Suppressor macrophage (primary cell): Measurements from ENCODE around the gene TULP1.
A peak's percentile ranks its signal among the peaks of the same experiment; 100 is the strongest.
"Not testable (repeated sequence)": the region's sequence is repeated elsewhere in the genome, so short reads cannot be mapped to it uniquely, and the experiment has no call there.

ENCODE experiments used
- DNase-seq, 4 experiments: peaks; one replicate each; pipeline ENCODE4 v3.0.0-alpha.2; 2020 to 2022

TULP1 gene

DNA sequence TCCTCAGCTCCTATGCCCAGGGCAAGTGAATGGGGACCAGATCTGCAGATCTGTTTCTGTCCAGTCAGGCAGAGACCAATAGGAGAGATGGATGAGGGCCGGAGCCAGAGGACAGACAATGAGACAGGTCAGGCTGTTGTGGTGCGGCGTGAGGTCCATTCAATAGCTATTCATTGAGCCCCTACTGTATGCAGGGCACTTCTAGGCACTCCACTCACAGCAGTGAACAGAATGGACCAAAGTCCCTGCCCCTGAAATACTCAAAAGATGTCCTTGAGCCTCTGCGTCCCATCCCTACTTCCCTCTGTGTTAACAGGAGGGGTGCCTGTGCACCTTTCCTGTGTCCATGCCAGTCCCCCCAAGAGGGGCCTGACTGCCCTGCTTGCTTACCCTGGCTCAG, 8.5 kb upstream of the TULP1 start:
- DNase-seq = no peak

DNA sequence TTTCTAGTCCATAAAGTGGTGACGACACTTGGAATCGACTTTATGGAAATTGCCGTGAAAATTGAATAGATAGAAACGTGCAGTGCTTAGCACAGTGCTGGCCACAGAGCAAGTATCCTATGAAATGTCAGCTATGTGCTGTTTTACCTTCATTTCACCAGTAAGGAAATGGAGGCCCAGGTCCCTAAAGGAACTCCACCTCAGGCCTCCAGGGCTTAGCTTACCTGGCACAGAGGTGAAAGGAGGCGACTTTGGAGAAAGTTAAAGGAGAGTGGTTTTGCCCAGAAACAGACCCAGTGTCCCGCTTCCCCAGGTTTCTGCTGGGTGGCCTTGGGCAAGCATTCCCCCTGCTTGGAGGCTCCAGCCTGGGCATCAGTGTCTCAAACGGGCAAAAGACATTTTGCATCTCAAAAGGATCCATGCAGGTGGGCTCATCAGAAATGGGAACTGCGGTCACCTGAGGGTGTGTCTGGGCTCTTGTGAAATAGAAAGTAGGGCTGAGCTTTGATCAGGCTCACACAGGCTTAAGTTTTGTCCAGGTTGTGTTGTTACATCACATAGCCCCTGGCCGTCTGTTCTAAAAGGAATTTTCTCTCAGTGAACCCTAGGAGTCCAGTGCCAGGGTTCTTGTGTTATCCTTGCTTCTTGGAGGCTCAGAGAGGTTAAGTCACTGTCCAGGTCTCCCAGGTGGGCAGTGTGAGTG, 6.8 kb upstream of the TULP1 start:
- DNase-seq = no peak

DNA sequence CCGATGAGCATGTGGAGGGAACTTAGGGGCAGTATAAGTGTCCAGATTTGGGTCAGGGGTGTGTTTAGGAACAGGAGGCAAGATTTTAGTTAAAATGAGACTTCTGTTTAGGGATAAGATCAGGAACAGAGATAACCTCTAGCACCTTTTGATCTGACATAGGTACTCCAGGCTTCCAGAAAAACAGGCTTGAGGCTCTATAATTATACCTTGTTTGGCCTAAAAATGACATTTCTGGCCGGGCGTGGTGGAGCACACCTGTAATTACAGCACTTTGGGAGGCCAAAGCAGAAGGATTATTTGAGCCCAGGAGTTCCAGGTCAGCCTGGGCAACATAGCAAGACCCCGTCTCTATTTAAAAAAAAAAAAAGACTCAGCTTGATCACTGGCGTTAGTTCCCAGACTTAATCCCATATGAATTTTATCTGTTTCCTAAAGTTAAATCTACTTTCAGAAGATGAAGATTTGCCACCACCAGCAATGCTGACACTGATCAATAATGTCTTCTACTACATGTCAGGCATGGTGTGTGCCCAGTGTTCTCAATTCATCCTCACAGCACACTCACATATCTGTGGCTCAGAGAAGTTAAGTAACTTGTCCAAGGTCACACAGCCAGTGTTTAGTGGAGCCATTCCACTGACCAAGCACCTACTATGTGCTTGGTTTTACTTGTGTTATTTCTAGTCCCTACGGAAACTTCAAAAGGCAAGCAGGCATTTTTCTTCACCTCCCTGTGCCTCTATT, 6.0 kb upstream of the TULP1 start:
- no peak for DNase-seq

DNA sequence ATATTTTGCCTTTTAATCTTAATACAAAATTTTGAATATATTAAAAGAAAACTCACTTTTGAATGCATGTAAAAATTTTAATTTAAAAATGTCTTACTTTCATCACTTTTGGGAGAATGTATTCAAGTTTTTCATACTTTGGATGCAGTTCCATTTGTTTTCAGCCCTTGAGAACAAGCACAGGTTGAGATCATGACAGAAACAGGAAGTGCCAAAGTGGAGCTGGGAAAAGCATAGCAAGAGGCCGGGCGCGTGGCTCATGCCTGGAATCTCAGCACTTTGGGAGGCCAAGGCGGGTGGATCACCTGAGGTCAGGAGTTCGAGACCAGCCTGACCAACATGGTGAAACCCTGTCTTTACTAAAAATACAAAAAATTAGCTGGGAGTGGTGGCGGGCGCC, 5.3 kb upstream of the TULP1 start:
- DNase-seq = peak in 1 of 4 experiments; percentile 36

DNA sequence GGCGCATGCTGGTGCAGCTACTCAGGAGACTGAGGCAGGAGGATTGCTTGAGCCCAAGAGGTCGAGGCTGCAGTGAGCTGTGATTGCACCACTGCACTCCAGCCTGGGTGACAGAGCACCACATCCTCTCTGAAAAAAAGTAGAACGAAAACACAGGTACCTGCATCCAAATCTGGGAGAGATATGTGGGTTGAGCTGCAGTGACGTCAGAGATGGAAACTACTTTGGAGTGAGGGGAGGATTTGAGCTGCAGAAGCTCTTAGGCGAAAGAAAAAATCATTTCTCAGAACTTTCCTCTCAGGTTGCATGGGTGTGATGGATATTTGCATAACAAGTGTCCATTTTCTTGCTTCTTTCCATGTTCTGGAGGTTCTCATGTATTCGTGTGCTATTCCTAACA, 4.0 kb upstream of the TULP1 start:
- no peak for DNase-seq

DNA sequence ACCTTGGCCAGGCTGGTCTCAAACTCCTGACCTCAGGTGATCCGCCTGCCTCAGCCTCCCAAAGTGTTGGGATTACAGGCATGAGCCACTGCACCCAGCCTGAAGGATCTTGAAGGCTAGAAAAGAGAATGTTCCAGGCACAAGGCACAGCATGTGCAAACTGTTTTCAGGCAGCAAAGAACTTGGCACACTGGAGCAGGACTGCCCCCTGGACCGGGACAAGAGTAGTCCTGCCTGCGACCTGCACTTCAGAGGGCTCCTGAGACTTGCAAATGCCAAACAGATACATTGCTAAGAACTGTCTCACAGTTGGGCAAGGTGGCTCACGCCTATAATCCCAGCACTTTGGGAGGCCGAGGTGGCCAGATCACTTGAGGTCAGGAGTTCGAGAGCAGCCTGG, 3.2 kb upstream of the TULP1 start:
- DNase-seq = not testable (repeated sequence)

DNA sequence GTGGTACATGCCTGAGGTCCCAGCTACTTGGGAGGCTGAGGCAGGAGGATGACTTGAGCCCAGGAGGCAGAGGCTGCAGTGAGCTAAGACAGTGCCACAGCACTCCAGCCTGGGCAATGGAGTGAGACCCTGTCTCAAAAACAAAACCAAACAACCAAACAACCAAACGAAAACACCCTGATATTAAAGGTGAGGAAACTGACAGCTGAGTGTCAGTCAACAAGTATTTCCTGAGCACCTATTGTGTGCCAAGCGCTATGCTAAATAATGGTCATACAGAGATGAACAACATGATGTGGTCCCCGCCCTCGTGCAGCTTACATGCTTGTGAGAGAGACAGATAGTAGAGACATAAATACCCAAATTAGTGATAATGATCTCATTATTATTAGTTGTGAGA, 1.9 kb upstream of the TULP1 start:
- DNase-seq = no peak

DNA sequence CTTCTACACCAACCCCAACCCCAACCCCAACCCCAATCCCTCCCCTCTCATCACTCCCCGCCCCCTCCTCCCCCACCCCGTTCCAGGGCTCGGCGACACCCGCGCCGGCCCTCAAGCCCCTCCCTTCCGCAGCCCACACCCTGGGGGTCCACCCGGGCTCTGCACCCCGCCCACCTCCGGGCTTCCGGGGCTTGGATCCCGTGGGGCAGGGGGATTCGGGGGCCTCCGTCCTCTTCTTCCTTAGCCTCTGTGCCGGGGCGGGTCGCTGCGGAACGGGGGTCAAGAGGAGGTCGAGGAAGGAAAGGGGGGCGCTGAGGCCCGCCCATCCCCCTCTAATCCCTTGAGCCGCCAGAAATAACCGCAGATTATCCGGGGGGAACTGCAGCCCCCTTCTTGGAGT, 690 bp downstream of the TULP1 start:
- DNase-seq = no peak

DNA sequence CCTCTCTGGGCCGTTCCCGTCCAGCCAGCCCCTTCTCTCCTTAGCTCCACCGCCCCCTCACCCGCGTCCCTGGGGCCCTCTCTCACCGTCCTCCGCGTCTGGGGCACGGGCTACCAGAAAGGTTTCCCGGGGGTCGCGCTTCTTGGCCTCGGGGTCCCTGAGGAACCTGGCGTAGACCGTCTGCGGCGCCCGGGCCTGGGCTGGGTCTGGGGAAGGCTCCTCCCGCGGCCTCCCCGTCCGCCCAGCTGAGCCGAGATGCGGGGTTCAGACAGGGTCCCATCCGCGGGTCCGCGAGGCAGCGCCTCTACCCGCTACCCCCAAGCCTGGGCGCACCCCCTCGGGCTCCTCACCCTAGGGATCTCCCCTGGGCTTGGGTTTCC, 1.1 kb downstream of the TULP1 start:
- DNase-seq = no peak

DNA sequence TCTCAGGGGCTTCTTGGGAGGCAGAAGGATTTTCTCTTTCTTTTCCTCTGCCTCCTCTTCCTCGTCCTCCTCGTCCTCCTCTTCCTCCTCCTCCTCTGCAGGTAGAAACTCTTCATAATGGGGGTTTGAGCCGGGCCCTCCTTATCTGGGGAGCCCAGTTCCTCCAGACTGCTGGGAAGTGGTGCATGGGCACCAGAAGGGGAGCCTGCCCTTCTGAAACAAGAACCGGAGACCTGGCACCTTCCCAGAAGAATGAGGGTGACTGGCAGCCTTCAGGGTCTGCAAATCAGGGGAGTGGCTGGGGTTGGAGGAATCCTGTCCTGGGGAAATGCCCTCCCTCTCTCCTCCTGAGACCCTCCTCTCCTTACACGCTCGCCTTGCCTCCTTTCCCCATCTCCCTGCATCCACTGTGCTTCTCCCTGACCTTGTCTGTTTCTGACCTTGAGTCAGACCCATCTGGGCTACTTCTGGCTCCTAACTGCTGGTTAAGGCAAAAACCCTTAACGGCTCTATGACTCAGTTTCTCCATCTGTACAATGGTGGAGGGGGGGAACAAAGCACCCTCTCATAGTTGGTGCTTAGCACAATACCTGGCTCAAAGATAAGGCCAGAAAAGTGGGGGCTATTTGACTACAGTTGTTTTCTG, 1.7 kb downstream of the TULP1 start:
- no peak for DNase-seq

DNA sequence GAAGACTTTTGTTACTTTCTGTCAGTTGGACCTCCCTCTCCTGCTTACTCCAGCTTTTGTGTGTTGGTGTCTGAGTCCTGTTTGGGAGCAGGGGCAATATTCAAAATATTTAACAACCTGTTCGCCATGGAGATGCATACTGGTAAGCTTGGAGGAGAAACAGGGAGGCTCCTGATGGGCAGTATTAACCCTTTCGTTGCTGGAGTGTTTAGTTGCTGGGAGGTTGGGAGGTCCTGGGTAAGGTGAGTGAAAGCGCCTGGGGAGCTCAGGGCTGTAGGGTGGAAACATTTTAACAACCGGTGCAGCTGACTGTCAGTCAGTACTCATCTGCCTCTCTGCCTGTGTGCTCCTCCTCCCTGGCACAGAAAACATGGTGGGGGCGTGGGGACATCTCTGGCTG, 4.2 kb downstream of the TULP1 start:
- DNase-seq = no peak

DNA sequence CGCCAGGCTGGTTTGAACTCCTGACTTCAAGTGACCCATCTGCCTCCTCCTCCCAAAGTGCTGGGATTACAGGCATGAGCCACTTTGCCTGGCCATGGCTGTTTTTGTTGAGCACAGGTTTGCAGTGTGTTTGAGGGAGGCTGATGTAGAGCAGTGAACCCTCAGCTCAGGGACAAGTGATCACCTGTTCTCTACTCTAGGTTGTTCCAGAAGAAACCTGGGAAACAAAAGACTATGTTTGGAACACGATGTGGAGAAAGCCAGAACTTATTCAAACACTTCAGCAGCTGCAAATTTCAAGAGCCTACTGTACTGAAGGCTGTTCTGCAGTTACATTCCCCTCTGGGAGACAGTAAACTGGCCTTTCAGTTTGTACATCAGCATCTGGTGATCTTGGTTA, 4.7 kb downstream of the TULP1 start:
- DNase-seq = no peak

DNA sequence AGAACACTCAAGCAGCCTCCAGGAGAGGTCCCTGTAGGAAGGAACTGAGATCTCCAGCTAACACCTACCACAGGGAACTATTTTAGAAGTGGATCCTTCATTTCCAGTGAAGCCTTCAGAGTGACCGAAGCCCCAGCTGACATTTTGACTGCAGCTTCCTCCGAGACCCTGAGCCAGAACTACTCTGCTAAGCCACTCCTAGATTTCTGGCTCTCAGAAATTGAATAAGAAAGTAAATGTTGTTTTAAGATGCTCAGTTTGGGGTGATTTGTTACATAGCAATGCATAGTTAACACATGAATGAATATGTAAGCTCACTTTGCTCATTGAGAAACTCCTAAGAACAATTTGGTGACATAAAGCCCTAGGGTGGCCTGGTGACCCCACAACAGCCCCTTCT, 5.5 kb downstream of the TULP1 start:
- DNase-seq = no peak

DNA sequence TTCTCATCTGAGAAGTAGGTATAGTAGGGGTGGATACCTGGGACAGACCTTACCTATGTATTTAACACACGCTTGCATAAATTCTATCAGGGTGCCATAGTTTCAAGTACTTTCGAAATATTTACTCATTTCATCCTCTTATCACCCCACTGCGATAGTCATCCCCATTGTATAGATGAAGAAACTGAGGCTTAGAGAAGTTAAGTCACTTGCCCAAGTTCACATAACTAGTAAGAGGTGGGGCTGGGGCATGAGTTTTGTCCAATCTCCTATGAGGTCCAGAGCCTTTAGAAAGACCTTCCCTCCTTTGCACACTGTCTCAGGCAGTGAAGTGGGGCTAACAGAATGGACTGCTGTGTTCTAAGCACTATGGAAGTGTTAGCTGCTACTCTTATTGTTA, 6.2 kb downstream of the TULP1 start:
- DNase-seq = no peak

DNA sequence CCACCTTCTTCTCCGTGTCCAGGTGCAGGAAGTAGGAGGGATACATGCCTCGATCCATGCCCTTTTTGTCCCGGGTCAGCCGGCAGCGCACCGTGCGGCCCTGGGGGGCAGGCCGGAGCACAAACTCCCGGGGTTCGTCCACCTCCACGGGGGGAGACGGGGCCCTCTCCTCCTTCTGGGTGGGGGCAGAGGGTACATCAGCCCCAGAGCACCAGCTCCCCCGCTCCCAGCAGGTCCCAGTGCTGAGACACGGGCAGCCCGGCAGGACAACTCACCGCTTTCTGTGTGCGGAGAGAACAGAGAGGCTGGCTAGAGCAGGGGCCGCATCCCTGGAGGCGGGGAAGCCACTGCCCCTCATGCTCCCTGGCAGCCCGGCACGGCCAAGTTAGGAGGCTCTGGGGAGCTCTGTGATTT, 6.7 kb downstream of the TULP1 start:
- no peak for DNase-seq

DNA sequence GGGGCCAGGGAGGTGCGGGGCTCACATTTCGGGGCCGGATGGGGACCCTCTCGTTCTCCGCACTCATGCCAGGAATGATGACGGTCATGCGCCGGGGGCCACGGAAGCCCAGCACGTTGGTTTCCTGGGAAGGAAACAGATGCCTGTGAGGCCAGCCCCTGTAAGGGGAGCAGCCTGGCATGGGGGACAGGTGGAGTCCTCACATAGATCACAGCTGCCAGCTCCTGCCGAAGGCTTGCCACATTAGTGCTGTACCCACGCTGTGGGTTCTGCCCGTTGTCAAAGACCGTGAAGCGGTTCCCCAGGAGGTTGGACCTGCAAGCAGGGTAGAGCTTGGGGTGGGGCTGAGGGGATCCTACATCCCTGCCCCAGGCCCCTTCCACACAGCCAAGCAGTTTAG, 9.2 kb downstream of the TULP1 start:
- no peak for DNase-seq

DNA sequence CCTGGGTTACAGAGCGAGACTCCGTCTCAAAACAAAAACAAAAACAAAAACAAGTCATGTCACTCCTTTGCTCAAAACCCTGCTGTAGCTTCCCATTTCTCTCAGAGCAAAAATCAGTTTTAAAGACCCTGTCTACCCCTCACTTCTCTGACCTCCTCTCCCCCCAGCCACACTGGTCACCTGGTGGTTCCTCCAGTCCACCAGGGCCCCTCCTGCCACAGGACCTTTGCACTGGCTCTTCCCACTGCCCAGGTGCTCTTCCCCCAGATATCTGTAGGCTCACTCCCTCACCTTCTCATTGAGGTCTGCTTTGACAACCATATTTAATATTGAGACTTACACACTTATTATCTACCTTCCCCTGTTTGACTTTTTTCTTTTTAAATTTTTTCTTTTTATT, 10.9 kb downstream of the TULP1 start:
- no peak for DNase-seq

DNA sequence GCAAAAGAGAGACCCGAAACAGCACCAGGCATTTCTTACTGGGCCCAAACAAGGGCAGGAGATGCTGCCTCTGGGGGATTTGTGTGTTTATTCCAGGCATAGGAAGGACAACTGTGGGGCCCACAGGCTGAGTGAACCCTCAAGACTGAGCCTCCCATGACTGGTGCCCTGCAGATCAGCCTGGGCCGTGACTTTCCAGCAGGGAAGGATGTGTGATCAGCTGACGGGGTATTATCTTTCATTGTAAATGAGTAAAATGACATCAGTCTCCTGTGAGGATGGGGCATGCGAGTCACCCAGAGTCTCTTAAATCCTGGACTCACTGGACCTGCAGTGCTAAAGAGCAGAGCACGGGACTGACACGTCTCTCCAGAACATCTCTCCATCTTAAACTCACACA, 11.9 kb downstream of the TULP1 start:
- peak in 2 of 4 experiments; percentile 14 to 17 for DNase-seq

DNA sequence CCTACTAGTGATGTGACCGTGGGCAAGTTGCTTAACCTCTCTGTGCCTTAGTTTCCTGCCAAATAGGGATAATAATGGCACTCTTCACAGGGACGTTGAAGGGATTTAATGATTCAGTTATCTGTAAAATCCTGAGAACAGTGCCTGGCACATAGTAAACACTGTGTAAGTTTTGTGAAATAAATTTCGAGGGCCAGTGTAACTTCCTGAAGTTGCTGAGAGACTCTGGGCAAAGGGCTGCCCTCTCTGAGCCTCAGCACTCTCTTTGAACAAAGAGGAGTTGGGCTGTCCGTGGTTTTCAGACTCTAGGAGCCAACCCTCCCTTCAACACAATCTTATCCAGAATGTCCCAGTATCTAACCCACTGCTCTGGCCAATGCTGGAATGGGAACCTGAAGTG, 13.3 kb downstream of the TULP1 start:
- no peak for DNase-seq

DNA sequence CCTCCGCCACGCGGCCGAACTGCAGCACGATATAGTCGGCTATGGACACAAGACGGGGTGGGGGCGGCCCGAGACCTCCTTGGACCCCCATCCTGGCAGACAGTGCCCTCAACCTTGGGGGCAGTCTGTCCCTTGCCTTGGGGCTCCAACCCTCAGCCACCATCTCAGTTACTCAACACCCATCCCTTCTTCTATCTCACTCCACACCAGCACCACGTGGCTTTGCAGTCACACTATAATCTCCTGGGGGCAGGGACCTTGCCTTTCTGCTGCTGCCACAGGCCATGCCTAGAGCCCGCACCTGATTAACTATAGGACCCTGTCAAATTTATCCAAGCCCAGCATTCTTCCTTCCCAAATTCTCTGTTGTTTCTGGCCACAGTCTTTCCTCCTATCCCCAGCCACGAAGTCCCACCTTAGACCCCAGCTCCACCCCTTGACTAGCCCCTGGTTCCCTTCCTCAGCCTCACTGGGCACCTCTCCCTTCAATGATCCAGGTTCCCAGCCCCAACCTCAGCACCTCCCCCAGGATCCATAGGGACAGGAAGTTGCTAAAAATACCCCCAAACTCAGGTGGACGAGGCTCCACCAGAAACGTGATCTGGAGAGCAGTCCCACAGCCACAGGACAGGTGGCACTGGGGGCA, 14.2 kb downstream of the TULP1 start:
- no peak for DNase-seq

DNA sequence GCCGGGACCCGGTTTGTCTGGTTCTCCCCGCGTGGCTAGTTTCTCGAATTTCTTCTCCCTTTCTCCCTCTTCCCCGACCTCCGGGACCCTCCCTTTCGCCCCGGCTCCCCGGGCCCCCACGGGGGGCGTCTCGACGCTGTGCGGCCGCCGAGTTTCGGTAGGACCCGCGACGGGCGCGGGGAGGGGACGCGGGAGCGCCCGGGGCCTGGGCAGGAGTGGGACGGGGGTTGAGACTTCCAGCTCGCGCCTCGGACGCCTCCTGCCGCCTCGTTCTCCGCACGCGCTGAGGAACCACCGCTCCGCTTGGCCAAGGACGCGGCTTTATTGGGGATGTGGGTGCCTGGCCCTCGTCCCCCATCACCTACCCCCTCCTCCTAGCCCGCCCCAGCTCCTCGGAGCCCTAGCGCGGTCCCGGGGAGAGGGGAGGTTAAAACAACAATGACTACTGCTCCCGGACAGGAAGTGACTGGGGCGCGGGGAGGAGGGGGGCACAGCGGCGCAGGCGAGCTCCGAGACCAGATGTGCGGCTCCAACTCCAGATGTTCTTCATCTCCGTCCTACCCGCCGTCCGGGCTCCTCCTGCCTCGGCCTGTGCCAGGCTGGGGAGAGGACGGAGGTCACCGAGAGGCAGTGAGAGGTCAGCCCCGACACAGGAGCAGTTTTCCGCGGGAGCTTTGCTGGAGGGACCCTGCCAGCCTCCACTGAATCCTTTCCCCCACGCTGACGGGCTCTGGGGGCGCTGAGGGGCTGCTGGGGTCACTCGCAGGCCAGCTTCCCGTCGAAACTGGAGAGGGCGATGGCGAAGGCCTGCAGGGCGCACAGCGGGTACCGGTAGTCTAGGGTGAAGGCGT, 14.9 kb downstream of the TULP1 start:
- DNase-seq = peak in 3 of 4 experiments; percentile 8 to 52 (median 41)

DNA sequence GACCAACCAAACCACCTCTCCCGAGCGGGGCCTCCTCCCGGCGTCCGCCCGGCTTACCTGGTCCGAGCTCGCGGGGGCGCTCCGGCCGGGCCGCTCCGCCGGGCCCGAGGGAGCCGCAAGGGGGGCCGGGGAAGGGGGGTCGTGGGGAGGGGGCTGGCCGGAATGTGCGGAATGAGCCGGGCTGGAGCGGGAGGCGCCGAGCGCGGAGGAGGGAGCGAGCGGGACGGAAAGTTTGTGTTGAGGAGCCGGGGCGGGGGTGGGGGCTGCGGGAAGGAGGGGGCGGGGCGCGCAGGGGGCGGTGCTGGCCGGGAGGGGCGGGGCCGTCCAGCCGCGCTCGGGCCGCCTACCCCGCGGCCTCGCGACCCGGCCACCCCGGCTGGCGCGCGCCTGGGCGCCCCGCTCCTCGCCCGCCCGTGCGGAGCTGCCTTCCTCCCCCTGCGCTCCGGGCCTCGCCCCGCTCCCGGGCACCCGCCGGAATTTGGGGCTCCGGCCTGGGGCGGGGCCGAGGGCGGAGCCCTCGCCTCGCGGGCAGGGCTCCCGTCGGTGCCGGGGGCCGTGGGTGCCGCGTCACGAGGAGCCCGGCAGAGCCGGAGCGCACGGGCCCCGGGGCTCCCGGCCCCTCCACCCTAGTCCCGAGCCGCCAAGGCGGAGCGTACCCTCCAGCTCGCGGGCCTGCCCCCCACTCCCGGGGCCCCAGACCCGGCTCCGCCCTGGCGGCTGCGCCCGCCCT, 15.7 kb downstream of the TULP1 start, which contains the start of gene TEAD3:
Gene TEAD3, minus strand, starts transcription at position 239 of the 730 bp plus-strand sequence.
- peak; percentile 24 to 58 (median 33) for DNase-seq
